C4-2B (cell line): ENCODE data around the gene ZNF423.

Experiments used
- CTCF ChIP-seq: fragments of 450-650 bp; conservative IDR thresholded peaks from 2 replicates; pipeline ENCODE4 v1.5.1; 2017; ENCODE audit warnings: mild to moderate bottlenecking
- ZFX ChIP-seq: fragments of 450-650 bp; IDR thresholded peaks from 2 replicates; pipeline ENCODE4 v1.6.1; 2017

- TF ChIP-seq CTCF (no peak), ZFX (no peak)
These were observed 357.1 kb downstream of the ZNF423 start for GRCh38 chr16:49498666-49499413.
